PC-9 (cell line): ENCODE data around the gene C19orf44.

Experiments used
- EZH2 ChIP-seq: fragments of 200-600 bp; sonication (generic); IDR thresholded peaks from 2 replicates; pipeline ENCODE4 v1.8.0; 2017; ENCODE audit warnings: antibody characterized with exemption, low read depth
- TF ChIP-seq, protein P1 (sequence below): fragments of 200-600 bp; sonication (generic); conservative IDR thresholded peaks from 2 replicates; pipeline ENCODE4 v1.6.1; 2017; ENCODE audit warnings: mixed run types, antibody characterized with exemption, mild to moderate bottlenecking, moderate library complexity

DNA sequence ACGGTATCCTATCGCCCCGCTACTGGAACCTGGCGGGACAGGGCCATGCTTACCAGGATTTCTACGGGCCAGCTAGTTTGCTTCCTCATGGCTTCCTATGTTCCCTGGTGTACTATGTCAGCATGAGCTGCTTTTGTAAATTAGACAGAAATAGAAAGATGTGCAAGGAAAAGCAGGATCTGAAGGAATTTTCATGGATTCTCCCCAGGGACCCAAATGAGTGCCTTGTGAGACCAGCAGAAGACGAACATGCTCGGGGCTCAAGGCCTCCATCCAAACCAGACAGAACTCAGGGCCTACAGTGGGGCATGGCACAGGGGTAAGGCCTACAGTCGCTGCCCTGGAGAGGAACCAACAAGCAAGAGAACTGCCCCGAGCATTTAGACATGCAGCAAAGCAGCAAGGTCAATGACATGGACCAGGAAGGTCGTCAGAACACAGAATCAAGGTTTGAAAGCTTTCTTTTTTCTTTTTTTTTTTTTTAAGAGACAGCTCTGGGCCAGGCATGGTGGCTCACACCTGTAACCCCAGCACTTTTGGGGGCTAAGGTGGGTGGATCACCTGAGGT lies 41.8 kb upstream of the C19orf44 start:
- TF ChIP-seq, protein P1, sequence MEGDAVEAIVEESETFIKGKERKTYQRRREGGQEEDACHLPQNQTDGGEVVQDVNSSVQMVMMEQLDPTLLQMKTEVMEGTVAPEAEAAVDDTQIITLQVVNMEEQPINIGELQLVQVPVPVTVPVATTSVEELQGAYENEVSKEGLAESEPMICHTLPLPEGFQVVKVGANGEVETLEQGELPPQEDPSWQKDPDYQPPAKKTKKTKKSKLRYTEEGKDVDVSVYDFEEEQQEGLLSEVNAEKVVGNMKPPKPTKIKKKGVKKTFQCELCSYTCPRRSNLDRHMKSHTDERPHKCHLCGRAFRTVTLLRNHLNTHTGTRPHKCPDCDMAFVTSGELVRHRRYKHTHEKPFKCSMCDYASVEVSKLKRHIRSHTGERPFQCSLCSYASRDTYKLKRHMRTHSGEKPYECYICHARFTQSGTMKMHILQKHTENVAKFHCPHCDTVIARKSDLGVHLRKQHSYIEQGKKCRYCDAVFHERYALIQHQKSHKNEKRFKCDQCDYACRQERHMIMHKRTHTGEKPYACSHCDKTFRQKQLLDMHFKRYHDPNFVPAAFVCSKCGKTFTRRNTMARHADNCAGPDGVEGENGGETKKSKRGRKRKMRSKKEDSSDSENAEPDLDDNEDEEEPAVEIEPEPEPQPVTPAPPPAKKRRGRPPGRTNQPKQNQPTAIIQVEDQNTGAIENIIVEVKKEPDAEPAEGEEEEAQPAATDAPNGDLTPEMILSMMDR: no peak
- no peak for TF ChIP-seq EZH2
